HCT116 (cell line): ENCODE data around the gene TAP1. TPM values are rescaled to one million over a fixed set of nuclear protein-coding genes. Genes with fewer than 3 reads are reported as not detected.

Experiments
- ATAC-seq: fragments of 200-7000 bp; cut with Tn5 transposase; 2 replicates; pipeline ENCODE4 v1.9.1; 2020; ENCODE audit warnings: mild to moderate bottlenecking, moderate library complexity
- BruUV-seq: library from RNA; stranded (reverse); fragments of 400-500 nt; replicated peaks from 2 replicates; lab custom pipeline; 2021; lab: Mats Ljungman, UMichigan
- CTCF ChIA-PET: fragments of 300-600 bp; sonication (Branson Sonifier 250); formaldehyde crosslinking; loops from one replicate; lab custom pipeline; 2021; ENCODE audit warnings: antibody characterized with exemption; lab: Charles Lee
- POLR2A ChIA-PET: fragments of 300-600, 350-600 bp; sonication (Branson Sonifier 250); formaldehyde crosslinking; loops from one replicate; lab custom pipeline; 2021; ENCODE audit warnings: antibody characterized with exemption; lab: Charles Lee
- RAD21 ChIA-PET, 2 experiments: fragments of 300-600 bp; sonication (Branson Sonifier 250); formaldehyde crosslinking; loops; one replicate each; lab custom pipeline; 2023; ENCODE audit warnings: low total read pairs in 2 of 2; ENCODE audit not compliant: uncharacterized antibody in 2 of 2, unreplicated experiment in 2 of 2, low non-redundant PET in 1 of 2; lab: Charles Lee
- DNase-seq: peaks from one replicate; pipeline ENCODE4 v3.0.0-alpha.2; 2010; ENCODE audit warnings: low read depth, low spot score
- H2AFZ ChIP-seq: fragments of 200-600 bp; shearing (Covaris generic), sonication (generic); 2 replicates; pipeline ENCODE4 v1.6.1; 2017; ENCODE audit warnings: low read depth, mixed run types, mixed read lengths, antibody characterized with exemption, low read length; ENCODE audit not compliant: poor library complexity, severe bottlenecking
- H3K27ac ChIP-seq: 2 replicates; pipeline ENCODE4 v1.5.1; 2012; ENCODE audit warnings: low read depth, low read length
- H3K27me3 ChIP-seq: fragments of 200-600 bp; sonication (generic); 2 replicates; pipeline ENCODE4 v1.6.1; 2016; ENCODE audit warnings: mixed run types, low read length, mixed read lengths; ENCODE audit not compliant: insufficient read depth
- H3K36me3 ChIP-seq, 2 experiments: fragments of 200-500 bp in 1 of 2; fragments of 200-600 bp in 1 of 2; sonication (Bioruptor generic) in 1 of 2; sonication (generic) in 1 of 2; 2 replicates each; pipeline versions ENCODE4 v1.5.1 to v1.6.1; 2014 to 2016; ENCODE audit warnings: low read length in 2 of 2, inconsistent platforms in 1 of 2, mixed read lengths in 1 of 2, mixed run types in 1 of 2; ENCODE audit not compliant: insufficient read depth in 2 of 2, control insufficient read depth in 1 of 2
- H3K4me1 ChIP-seq, 2 experiments: fragments of 200-600 bp in 1 of 2; sonication (generic) in 1 of 2; 2 replicates each; pipeline versions ENCODE4 v1.5.1 to v1.6.1; 2012 to 2017; ENCODE audit warnings: low read length in 2 of 2, inconsistent platforms in 1 of 2, mild to moderate bottlenecking in 1 of 2, mixed read lengths in 1 of 2, mixed run types in 1 of 2, moderate library complexity in 1 of 2; ENCODE audit not compliant: insufficient read depth in 2 of 2, control insufficient read depth in 1 of 2
- H3K4me2 ChIP-seq: fragments of 200-600 bp; sonication (generic); 2 replicates; pipeline ENCODE4 v1.6.1; 2017; ENCODE audit warnings: mixed run types, low read length, mixed read lengths
- H3K4me3 ChIP-seq, 2 experiments: fragments of 200-600 bp in 1 of 2; sonication (generic) in 1 of 2; replicated peaks in 1 of 2; 2 replicates each; pipeline ENCODE4 v1.5.1; 2011 to 2016; ENCODE audit warnings: low read length in 2 of 2, control low read depth in 1 of 2, low read depth in 1 of 2, mild to moderate bottlenecking in 1 of 2, mixed read lengths in 1 of 2, mixed run types in 1 of 2
- H3K79me2 ChIP-seq: fragments of 200-600 bp; sonication (generic); 2 replicates; pipeline ENCODE4 v1.6.1; 2017; ENCODE audit warnings: mild to moderate bottlenecking, mixed run types, low read length, moderate library complexity, mixed read lengths; ENCODE audit not compliant: insufficient read depth
- H3K9ac ChIP-seq: fragments of 200-600 bp; sonication (generic); 2 replicates; pipeline ENCODE4 v1.6.1; 2016; ENCODE audit warnings: low read length, mixed read lengths
- H3K9me2 ChIP-seq: fragments of 200-600 bp; sonication (generic), shearing (Covaris generic); 2 replicates; pipeline ENCODE4 v1.6.1; 2017; ENCODE audit warnings: mixed run types, mild to moderate bottlenecking, moderate library complexity; ENCODE audit not compliant: insufficient read depth
- H3K9me3 ChIP-seq, 2 experiments: fragments of 200-500 bp in 1 of 2; fragments of 200-600 bp in 1 of 2; sonication (Bioruptor generic) in 1 of 2; sonication (generic) in 1 of 2; 2 replicates each; pipeline ENCODE4 v1.6.1; 2014 to 2017; ENCODE audit warnings: low read length in 2 of 2, mixed read lengths in 2 of 2, inconsistent platforms in 1 of 2, low read depth in 1 of 2, mild to moderate bottlenecking in 1 of 2, mixed run types in 1 of 2, moderate library complexity in 1 of 2; ENCODE audit not compliant: control insufficient read depth in 1 of 2, insufficient read depth in 1 of 2
- H4K20me1 ChIP-seq: fragments of 200-600 bp; sonication (generic), shearing (Covaris generic); 2 replicates; pipeline ENCODE4 v1.6.1; 2017; ENCODE audit warnings: mixed run types, mild to moderate bottlenecking, moderate library complexity; ENCODE audit not compliant: insufficient read depth
- ATF3 ChIP-seq: IDR thresholded peaks from 2 replicates; pipeline ENCODE4 v1.6.1; 2012
- CBX3 ChIP-seq: IDR thresholded peaks from 2 replicates; pipeline ENCODE4 v1.6.1; 2012; ENCODE audit warnings: low read depth
- CEBPB ChIP-seq: IDR thresholded peaks from 2 replicates; pipeline ENCODE4 v1.6.1; 2012; ENCODE audit warnings: low read depth
- CTCF ChIP-seq, 3 experiments: fragments of 200-600 bp in 1 of 3; sonication (generic) in 1 of 3; IDR thresholded peaks in 2 of 3; conservative IDR thresholded peaks in 1 of 3; 2 replicates each; pipeline ENCODE4 v1.5.1; 2012 to 2017; ENCODE audit warnings: low read depth in 2 of 3, low read length in 2 of 3, antibody characterized with exemption in 1 of 3, borderline replicate concordance in 1 of 3, control low read depth in 1 of 3, mild to moderate bottlenecking in 1 of 3, mixed read lengths in 1 of 3, mixed run types in 1 of 3, moderate library complexity in 1 of 3; ENCODE audit not compliant: insufficient read depth in 1 of 3
- EGR1 ChIP-seq: IDR thresholded peaks from 2 replicates; pipeline ENCODE4 v1.6.1; 2012; ENCODE audit warnings: low read depth
- ELF1 ChIP-seq: IDR thresholded peaks from 2 replicates; pipeline ENCODE4 v1.6.1; 2012; ENCODE audit warnings: low read depth, borderline replicate concordance
- EZH2phosphoT487 ChIP-seq: fragments of 200-600 bp; IDR thresholded peaks from 2 replicates; pipeline ENCODE4 v1.6.1; 2018; ENCODE audit warnings: antibody characterized with exemption, borderline replicate concordance
- FOSL1 ChIP-seq: IDR thresholded peaks from 2 replicates; pipeline ENCODE4 v1.6.1; 2012; ENCODE audit warnings: low read depth
- MAX ChIP-seq: IDR thresholded peaks from 2 replicates; pipeline ENCODE4 v1.6.1; 2012
- POLR2A ChIP-seq: IDR thresholded peaks from 2 replicates; pipeline ENCODE4 v1.7.0; 2011; ENCODE audit warnings: borderline replicate concordance; ENCODE audit not compliant: insufficient read depth, insufficient read length; ENCODE audit errors: extremely low read depth
- POLR2AphosphoS5 ChIP-seq: IDR thresholded peaks from 2 replicates; pipeline ENCODE4 v1.6.1; 2011; ENCODE audit warnings: mild to moderate bottlenecking, low read depth, low read length, moderate library complexity
- RAD21 ChIP-seq: IDR thresholded peaks from 2 replicates; pipeline ENCODE4 v1.6.1; 2012; ENCODE audit warnings: low read depth, mild to moderate bottlenecking
- REST ChIP-seq: IDR thresholded peaks from 2 replicates; pipeline ENCODE4 v1.6.1; 2012; ENCODE audit warnings: low read depth
- SIN3A ChIP-seq: IDR thresholded peaks from 2 replicates; pipeline ENCODE4 v1.6.1; 2012; ENCODE audit warnings: low read depth
- SP1 ChIP-seq: IDR thresholded peaks from 2 replicates; pipeline ENCODE4 v1.6.1; 2012; ENCODE audit warnings: low read depth
- SRF ChIP-seq: IDR thresholded peaks from 2 replicates; pipeline ENCODE4 v1.6.1; 2012; ENCODE audit warnings: low read depth
- TCF7L2 ChIP-seq: IDR thresholded peaks from 2 replicates; pipeline ENCODE4 v1.7.0; 2011; ENCODE audit warnings: borderline replicate concordance, inconsistent platforms; ENCODE audit not compliant: insufficient read depth, insufficient read length; ENCODE audit errors: extremely low read depth
- YY1 ChIP-seq: IDR thresholded peaks from 2 replicates; pipeline ENCODE4 v1.6.1; 2011; ENCODE audit warnings: low read length, low read depth, moderate library complexity, mild to moderate bottlenecking; ENCODE audit not compliant: insufficient replicate concordance; ENCODE audit errors: extremely low read depth
- ZBTB33 ChIP-seq: IDR thresholded peaks from 2 replicates; pipeline ENCODE4 v1.6.1; 2011; ENCODE audit warnings: mild to moderate bottlenecking, low read length, moderate library complexity; ENCODE audit not compliant: insufficient replicate concordance; ENCODE audit errors: extremely low read depth
- ZFX ChIP-seq: fragments of 450-650 bp; IDR thresholded peaks from 2 replicates; pipeline ENCODE4 v1.6.1; 2017
- intact Hi-C: fragments of 100-400 bp; cut with micrococcal nuclease; formaldehyde crosslinking; loops from 2 replicates; pipeline ENCODE4 v1.10.0; 2022
- total RNA-seq: library from RNA; stranded (reverse); gene quantifications from one replicate; pipeline ENCODE4 v1.2.1, GENCODE V29; 2021; ENCODE audit not compliant: unreplicated experiment

TAP1 gene
- total RNA-seq, 1 experiment from 2014 or later = 32.2 TPM

GRCh38 chr6:32815996-32816395 is 37.5 kb downstream of the TAP1 start:
- CTCF ChIA-PET = no interaction called here
- Histone ChIP-seq H3K9me3 (no peaks in the 10 kb centered on the region), H3K9ac (no peak overlapping the region), H3K27ac (no peak overlapping the region), H3K4me2 (no peak overlapping the region), H2AFZ (no peak overlapping the region), H3K4me1 (peaks cover 0 to 25% of the 10 kb centered on the region in 2 experiments; a peak in 2 of 4 replicates)
- DNase-seq (no peak), ATAC-seq (no peak)
- intact Hi-C loops = no loop called here
- RAD21 ChIA-PET = no interaction called here
- TF ChIP-seq SP1 (no peak), REST (no peak), FOSL1 (no peak), POLR2AphosphoS5 (no peak), SRF (no peak), CTCF (IDR thresholded peaks at IDR 0.05 in 2 of 3, conservative IDR thresholded peaks at IDR 0.05 in 1 of 3; ENCODE audit: borderline replicate concordance in 1 of 3, insufficient read depth in 1 of 3, low read depth in 2 of 3, low read length in 2 of 3) (no peak), EGR1 (no peak), TCF7L2 (no peak), ZBTB33 (no peak), YY1 (no peak), EZH2phosphoT487 (no peak), CBX3 (no peak), SIN3A (no peak), ATF3 (no peak), POLR2A (no peak), ZFX (no peak), ELF1 (no peak), MAX (no peak), RAD21 (no peak), CEBPB (no peak)
- TF ChIP-seq, all 23 proteins: peak for 0
- Histone ChIP-seq H4K20me1 (no peaks in the 10 kb centered on the region), H3K9me2 (no peaks in the 10 kb centered on the region; the same call in 1 of the 2 replicates), H3K79me2 (no peaks in the 10 kb centered on the region), H3K27me3 (no peaks in the 10 kb centered on the region), H3K36me3 (no peaks in the 10 kb centered on the region), H3K4me3 (no peak overlapping the region)
- POLR2A ChIA-PET = no interaction called here
- no TSS peak for BruUV-seq
